OCI-LY7 (cell line): ENCODE data around the gene SCAMP5. TPM values are rescaled to one million over a fixed set of nuclear protein-coding genes. Genes with fewer than 3 reads are reported as not detected.
A peak's percentile ranks its signal among the peaks of the same experiment; 100 is the strongest.

ENCODE experiments used
- BruUV-seq: library from RNA; stranded (reverse); fragments of 400-500 nt; replicated peaks from 2 replicates; lab custom pipeline; 2021; lab: Mats Ljungman, UMichigan
- CTCF ChIA-PET: fragments of 300-600 bp; sonication (Branson Sonifier 250); formaldehyde crosslinking; loops from one replicate; lab custom pipeline; 2022; ENCODE audit warnings: antibody characterized with exemption; ENCODE audit not compliant: unreplicated experiment; lab: Charles Lee
- POLR2A ChIA-PET: fragments of 300-600 bp; sonication (Branson Sonifier 250); formaldehyde crosslinking; loops from one replicate; lab custom pipeline; 2022; ENCODE audit warnings: antibody characterized with exemption; lab: Charles Lee
- DNase-seq: peaks from one replicate; pipeline ENCODE4 v3.0.0-alpha.2; 2015; ENCODE audit warnings: low spot score
- H2AFZ ChIP-seq: fragments of 200-600 bp; sonication (generic), shearing (Covaris generic); 2 replicates; pipeline ENCODE4 v1.6.1; 2014; ENCODE audit warnings: mild to moderate bottlenecking, antibody characterized with exemption, low read length, moderate library complexity
- H3K27ac ChIP-seq: fragments of 200-600 bp; sonication (generic); 2 replicates; pipeline ENCODE4 v1.5.1; 2014; ENCODE audit warnings: mixed run types, low read depth, mild to moderate bottlenecking, moderate library complexity, low read length, inconsistent platforms; ENCODE audit not compliant: poor library complexity, severe bottlenecking
- H3K36me3 ChIP-seq: fragments of 200-600 bp; sonication (generic); 2 replicates; pipeline ENCODE4 v1.6.1; 2014; ENCODE audit warnings: mild to moderate bottlenecking, antibody characterized with exemption, low read length, moderate library complexity, mixed read lengths; ENCODE audit not compliant: insufficient read depth
- H3K4me1 ChIP-seq: fragments of 200-600 bp; sonication (generic); 2 replicates; pipeline ENCODE4 v1.5.1; 2014; ENCODE audit warnings: mild to moderate bottlenecking, low read length; ENCODE audit not compliant: insufficient read depth, poor library complexity, severe bottlenecking
- H3K4me2 ChIP-seq: fragments of 200-600 bp; sonication (generic); 2 replicates; pipeline ENCODE4 v1.6.1; 2014; ENCODE audit warnings: mild to moderate bottlenecking, low read length
- H3K4me3 ChIP-seq: fragments of 200-600 bp; sonication (generic); 2 replicates; pipeline ENCODE4 v1.5.1; 2014; ENCODE audit warnings: mild to moderate bottlenecking, low read depth, low read length; ENCODE audit not compliant: poor library complexity, severe bottlenecking
- H3K79me2 ChIP-seq: fragments of 200-600 bp; sonication (generic); 2 replicates; pipeline ENCODE4 v1.6.1; 2016; ENCODE audit warnings: low read depth, mild to moderate bottlenecking, low read length, moderate library complexity, mixed read lengths; ENCODE audit not compliant: insufficient read depth
- H3K9me2 ChIP-seq: fragments of 200-600 bp; sonication (generic); 2 replicates; pipeline ENCODE4 v1.6.1; 2016; ENCODE audit warnings: mild to moderate bottlenecking, low read length, mixed read lengths; ENCODE audit not compliant: insufficient read depth
- H3K9me3 ChIP-seq: fragments of 200-600 bp; sonication (generic); 2 replicates; pipeline ENCODE4 v1.6.1; 2014; ENCODE audit warnings: mild to moderate bottlenecking, mixed run types, low read length, mixed read lengths
- H4K20me1 ChIP-seq: fragments of 200-600 bp; sonication (generic); 2 replicates; pipeline ENCODE4 v1.6.1; 2014; ENCODE audit warnings: mild to moderate bottlenecking, antibody characterized with exemption, low read length, moderate library complexity, mixed read lengths; ENCODE audit not compliant: insufficient read depth
- CTCF ChIP-seq: fragments of 200-600 bp; sonication (generic); conservative IDR thresholded peaks from 2 replicates; pipeline ENCODE4 v1.5.1; 2014; ENCODE audit warnings: mild to moderate bottlenecking, antibody characterized with exemption, low read length, moderate library complexity, mixed read lengths
- EZH2phosphoT487 ChIP-seq: fragments of 200-600 bp; sonication (generic); IDR thresholded peaks from 2 replicates; pipeline ENCODE4 v1.6.1; 2018; ENCODE audit warnings: low read depth, borderline replicate concordance, mild to moderate bottlenecking, mixed run types, antibody characterized with exemption, low read length, moderate library complexity, mixed read lengths
- intact Hi-C: fragments of 100-400 bp; cut with micrococcal nuclease; formaldehyde crosslinking; loops from one replicate; pipeline ENCODE4 v1.10.0; 2022; ENCODE audit not compliant: unreplicated experiment
- total RNA-seq, 2 experiments: library from RNA; depleted of rRNA in 1 of 2; stranded (reverse); fragments of >200 nt in 1 of 2; shearing (Covaris generic) in 1 of 2; gene quantifications; 2 replicates each; pipeline ENCODE4 v1.2.3, GENCODE V29; 2014 to 2022

Gene SCAMP5
- total RNA-seq, 2 experiments from 2014 or later: 29.4 to 43.7 TPM

- no TSS peak for BruUV-seq
- Histone ChIP-seq H3K9me3 (no peaks in the 10 kb centered on the region), H3K4me2 (no peak overlapping the region), H3K9me2 (no peaks in the 10 kb centered on the region), H3K36me3 (peaks cover 4% of the 10 kb centered on the region), H3K4me1 (peaks cover 13% of the 10 kb centered on the region), H4K20me1 (no peaks in the 10 kb centered on the region), H3K4me3 (no peak overlapping the region), H3K79me2 (no peaks in the 10 kb centered on the region), H2AFZ (no peak overlapping the region), H3K27ac (no peak overlapping the region)
- ChIA-PET POLR2A (no interaction called here), CTCF (no interaction called here)
- intact Hi-C loops: no loop called here
- no peak for DNase-seq
- TF ChIP-seq EZH2phosphoT487 (no peak), CTCF (no peak)
Measured at GRCh38 chr15:75063338-75063737, 68.0 kb downstream of the SCAMP5 start.

GRCh38 chr15:75063889-75064288 is 68.5 kb downstream of the SCAMP5 start:
- DNase-seq: no peak
- no peaks in the 10 kb centered on the region for H3K79me2 ChIP-seq
- TF ChIP-seq EZH2phosphoT487 (no peak), CTCF (no peak)

GRCh38 chr15:75064846-75065245 is 69.5 kb downstream of the SCAMP5 start:
- Histone ChIP-seq H2AFZ (no peak overlapping the region), H3K36me3 (peaks cover under 1% of the 10 kb centered on the region; the same call in 1 of the 2 replicates), H3K79me2 (no peaks in the 10 kb centered on the region), H3K27ac (no peak overlapping the region), H3K4me1 (peaks cover 26% of the 10 kb centered on the region), H3K9me2 (no peaks in the 10 kb centered on the region), H4K20me1 (no peaks in the 10 kb centered on the region), H3K9me3 (no peaks in the 10 kb centered on the region), H3K4me3 (no peak overlapping the region), H3K4me2 (0 out of 2 replicates have a peak overlapping the region, but pooled peaks have one; percentile 19)
- no peak for TF ChIP-seq EZH2phosphoT487
- TF ChIP-seq CTCF: no peak
- ChIA-PET CTCF (no interaction called here), POLR2A (no interaction called here)
- BruUV-seq: no TSS peak
- intact Hi-C loops: no loop called here
- DNase-seq: no peak

More at GRCh38 chr15:75063889-75064288, 68.5 kb downstream of the SCAMP5 start:
- Histone ChIP-seq H3K4me3 (no peak overlapping the region), H3K9me2 (no peaks in the 10 kb centered on the region), H3K36me3 (peaks cover 4% of the 10 kb centered on the region), H3K9me3 (no peaks in the 10 kb centered on the region), H3K27ac (no peak overlapping the region), H3K4me2 (no peak overlapping the region), H4K20me1 (no peaks in the 10 kb centered on the region), H2AFZ (no peak overlapping the region), H3K4me1 (peaks cover 17% of the 10 kb centered on the region)
- intact Hi-C loops: no loop called here
- no TSS peak for BruUV-seq
- ChIA-PET POLR2A (no interaction called here), CTCF (no interaction called here)
